B cell (primary cell): ENCODE results near the gene NAV2. TPM values are rescaled to one million over a fixed set of nuclear protein-coding genes. Genes with fewer than 3 reads are reported as not detected.

ENCODE experiments used
- ATAC-seq: fragments of 200-7000 bp; cut with Tn5 transposase; one replicate; pipeline ENCODE4 v1.10.0; 2021; ENCODE audit warnings: low read depth, mild to moderate bottlenecking, moderate number of reproducible peaks, moderate library complexity
- CTCF ChIA-PET: fragments of 350-600 bp; sonication (Branson Sonifier 250); formaldehyde crosslinking; loops from one replicate; lab custom pipeline; 2021; ENCODE audit warnings: antibody characterized with exemption, inconsistent platforms; lab: Charles Lee
- POLR2A ChIA-PET: fragments of 350-600 bp; sonication (Branson Sonifier 250); formaldehyde crosslinking; loops from one replicate; lab custom pipeline; 2021; ENCODE audit warnings: antibody characterized with exemption; lab: Charles Lee
- DNase-seq: peaks from one replicate; pipeline ENCODE4 v3.0.0; 2013
- H2AFZ ChIP-seq: 2 replicates; pipeline ENCODE4 v1.6.1; 2012; ENCODE audit warnings: mild to moderate bottlenecking, low read depth, low read length; ENCODE audit not compliant: insufficient read depth, poor library complexity, severe bottlenecking
- H3K27ac ChIP-seq, 2 donors: 1 replicate in 1 of 2; 2 replicates in 1 of 2; pipeline ENCODE4 v1.5.1; 2012 to 2013; ENCODE audit warnings: low read length in 2 of 2, mild to moderate bottlenecking in 2 of 2, moderate library complexity in 1 of 2
- H3K27me3 ChIP-seq, 4 experiments: fragments of 200-600 bp in 1 of 4; sonication (generic) in 1 of 4; replicated peaks in 1 of 4; 1 replicate in 2 of 4; 2 replicates in 2 of 4; pipeline versions ENCODE4 v1.6.1 to v1.7.0; 2013 to 2016; ENCODE audit warnings: low read length in 3 of 4, mild to moderate bottlenecking in 2 of 4, mixed read lengths in 1 of 4, moderate library complexity in 1 of 4; ENCODE audit not compliant: insufficient read depth in 4 of 4, control insufficient read depth in 3 of 4; ENCODE audit errors: control extremely low read depth in 1 of 4
- H3K36me3 ChIP-seq, 2 experiments: replicated peaks in 1 of 2; 1 replicate in 1 of 2; 2 replicates in 1 of 2; pipeline versions ENCODE4 v1.6.1 to v1.7.1; 2013; ENCODE audit warnings: low read length in 1 of 2; ENCODE audit not compliant: insufficient read depth in 2 of 2, control insufficient read depth in 1 of 2; ENCODE audit errors: control extremely low read depth in 1 of 2, extremely low read depth in 1 of 2
- H3K4me1 ChIP-seq, 2 donors: fragments of 200-600 bp in 1 of 2; sonication (generic) in 1 of 2; 1 replicate in 1 of 2; 2 replicates in 1 of 2; pipeline versions ENCODE4 v1.5.1 to v1.6.1; 2013 to 2017; ENCODE audit warnings: low read length in 2 of 2; ENCODE audit not compliant: control insufficient read depth in 2 of 2, insufficient read depth in 2 of 2
- H3K4me2 ChIP-seq: replicated peaks from 2 replicates; pipeline ENCODE3; 2012; ENCODE audit warnings: mild to moderate bottlenecking, low read depth, low read length; ENCODE audit not compliant: poor library complexity, severe bottlenecking
- H3K4me3 ChIP-seq, 5 experiments: fragments of 200-600 bp in 1 of 5; sonication (generic) in 1 of 5; 1 replicate in 3 of 5; 2 replicates in 2 of 5; pipeline versions ENCODE4 v1.5.1 to v1.7.0; 2011 to 2016; ENCODE audit warnings: low read length in 4 of 5, mild to moderate bottlenecking in 4 of 5, low read depth in 2 of 5, control low read depth in 1 of 5, moderate library complexity in 1 of 5; ENCODE audit not compliant: insufficient read depth in 1 of 5; ENCODE audit errors: control extremely low read depth in 1 of 5, extremely low read depth in 1 of 5
- H3K79me2 ChIP-seq: fragments of 200-600 bp; sonication (generic); one replicate; pipeline ENCODE4 v1.6.0; 2016; ENCODE audit warnings: low read length; ENCODE audit not compliant: control insufficient read depth, insufficient read depth
- H3K9ac ChIP-seq: fragments of 200-600 bp; sonication (generic); 2 replicates; pipeline ENCODE4 v1.6.1; 2017; ENCODE audit warnings: mild to moderate bottlenecking, low read length, moderate library complexity
- H3K9me3 ChIP-seq, 3 donors: one replicate each; pipeline versions ENCODE4 v1.6.1 to v1.7.1; 2013; ENCODE audit warnings: low read length in 2 of 3; ENCODE audit not compliant: control insufficient read depth in 2 of 3, insufficient read depth in 1 of 3; ENCODE audit errors: control extremely low read depth in 1 of 3
- H4K20me1 ChIP-seq: 2 replicates; pipeline ENCODE4 v1.6.0; 2012; ENCODE audit warnings: mild to moderate bottlenecking, low read length; ENCODE audit not compliant: insufficient read depth, control insufficient read depth, poor library complexity, severe bottlenecking
- H3K27ac Mint-ChIP-seq: one replicate; pipeline ENCODE4 v1.8.0; 2021; ENCODE audit warnings: mixed read lengths
- H3K27me3 Mint-ChIP-seq: one replicate; pipeline ENCODE4 v1.8.0; 2021; ENCODE audit warnings: mixed read lengths
- H3K4me1 Mint-ChIP-seq: one replicate; pipeline ENCODE4 v1.8.0; 2021; ENCODE audit warnings: mixed read lengths
- H3K4me3 Mint-ChIP-seq: one replicate; pipeline ENCODE4 v1.8.0; 2021; ENCODE audit warnings: mixed read lengths
- H3K9me3 Mint-ChIP-seq: one replicate; pipeline ENCODE4 v1.8.0; 2022; ENCODE audit warnings: mixed read lengths; ENCODE audit not compliant: insufficient read depth
- EZH2 ChIP-seq: IDR thresholded peaks from 2 replicates; pipeline ENCODE4 v1.6.1; 2012; ENCODE audit warnings: borderline replicate concordance, low read depth, mild to moderate bottlenecking, moderate library complexity, low read length; ENCODE audit not compliant: insufficient read depth, poor library complexity, severe bottlenecking
- WGBS: methylation state at CpG from one replicate; pipeline ENCODE4 v1.1.5; 2013; ENCODE audit warnings: missing lambda C conversion rate; ENCODE audit not compliant: insufficient coverage; 5-methylcytosine and 5-hydroxymethylcytosine counted together
- intact Hi-C: fragments of 100-400 bp; cut with micrococcal nuclease; formaldehyde crosslinking; loops from one replicate; pipeline ENCODE4 v1.10.0; 2022
- polyA plus RNA-seq: library from polyadenylated mRNA; depleted of rRNA; stranded (reverse); fragments of >200 nt; gene quantifications from 2 replicates; pipeline ENCODE4 v1.2.3, GENCODE V29; 2012
- total RNA-seq, 2 donors: library from RNA; stranded (reverse); fragments of 120-200 nt in 1 of 2; gene quantifications; 1 replicate in 1 of 2; 2 replicates in 1 of 2; pipeline versions ENCODE4 v1.2.3 to v1.2.4, GENCODE V29; 2013 to 2022
- TF ChIP-seq, protein P1 (sequence below): fragments of 200-600 bp; IDR thresholded peaks from one replicate; pipeline ENCODE4 v1.8.0; 2022; ENCODE audit warnings: antibody characterized with exemption, mild to moderate bottlenecking

Gene NAV2
- total and polyA plus RNA-seq, 2 donors (not counting 1 experiment from before 2014, with no cell fraction given), result 0.82 to 22.2 TPM

DNA sequence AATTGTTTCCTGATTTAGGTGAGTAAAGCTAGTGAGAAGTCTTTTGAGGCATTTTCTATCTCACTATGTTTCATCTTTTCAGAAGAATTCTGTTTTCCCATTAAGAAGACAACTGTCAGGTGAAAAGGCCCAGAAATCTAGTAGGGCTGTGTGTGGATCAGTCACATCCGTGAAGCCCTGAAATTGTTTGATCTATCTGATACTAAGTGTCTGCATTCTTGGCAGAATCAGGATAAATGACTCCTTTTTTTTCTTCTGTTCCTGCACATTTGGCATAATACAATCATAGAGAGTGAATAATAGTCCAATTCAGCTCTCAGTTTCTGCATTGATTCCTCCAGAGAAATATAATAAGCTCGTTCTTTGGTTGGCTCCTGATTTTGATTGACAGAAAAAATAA is 208.3 kb downstream of the NAV2 start:
- no peak overlapping the region for H3K9ac ChIP-seq
- no peaks in the 10 kb centered on the region for H3K4me1 Mint-ChIP-seq
- no peak overlapping the region for H3K27ac ChIP-seq
- no peak overlapping the region for H3K27ac Mint-ChIP-seq
- DNase-seq, result no peak
- no peak overlapping the region for H3K4me2 ChIP-seq
- no peaks in the 10 kb centered on the region for H3K9me3 Mint-ChIP-seq
- no peak for ATAC-seq
- intact Hi-C loops, result no loop called here
- no peaks in the 10 kb centered on the region for H3K36me3 ChIP-seq
- H3K27me3 ChIP-seq, result peaks cover 0 to 4% (median 0%) of the 10 kb centered on the region in 4 experiments
- no peaks in the 10 kb centered on the region for H3K9me3 ChIP-seq
- H3K4me3 ChIP-seq, result no peak overlapping the region
- TF ChIP-seq EZH2, result no peak
- TF ChIP-seq, protein P1, sequence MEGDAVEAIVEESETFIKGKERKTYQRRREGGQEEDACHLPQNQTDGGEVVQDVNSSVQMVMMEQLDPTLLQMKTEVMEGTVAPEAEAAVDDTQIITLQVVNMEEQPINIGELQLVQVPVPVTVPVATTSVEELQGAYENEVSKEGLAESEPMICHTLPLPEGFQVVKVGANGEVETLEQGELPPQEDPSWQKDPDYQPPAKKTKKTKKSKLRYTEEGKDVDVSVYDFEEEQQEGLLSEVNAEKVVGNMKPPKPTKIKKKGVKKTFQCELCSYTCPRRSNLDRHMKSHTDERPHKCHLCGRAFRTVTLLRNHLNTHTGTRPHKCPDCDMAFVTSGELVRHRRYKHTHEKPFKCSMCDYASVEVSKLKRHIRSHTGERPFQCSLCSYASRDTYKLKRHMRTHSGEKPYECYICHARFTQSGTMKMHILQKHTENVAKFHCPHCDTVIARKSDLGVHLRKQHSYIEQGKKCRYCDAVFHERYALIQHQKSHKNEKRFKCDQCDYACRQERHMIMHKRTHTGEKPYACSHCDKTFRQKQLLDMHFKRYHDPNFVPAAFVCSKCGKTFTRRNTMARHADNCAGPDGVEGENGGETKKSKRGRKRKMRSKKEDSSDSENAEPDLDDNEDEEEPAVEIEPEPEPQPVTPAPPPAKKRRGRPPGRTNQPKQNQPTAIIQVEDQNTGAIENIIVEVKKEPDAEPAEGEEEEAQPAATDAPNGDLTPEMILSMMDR, result no peak
- peaks cover 39% of the 10 kb centered on the region for H3K27me3 Mint-ChIP-seq
- ChIA-PET CTCF (no interaction called here), POLR2A (no interaction called here)
- H3K4me1 ChIP-seq, result no peaks in the 10 kb centered on the region
- no peaks in the 10 kb centered on the region for H3K79me2 ChIP-seq
- H2AFZ ChIP-seq, result no peak overlapping the region
- no CpG with 5 or more reads among the region's 2 CpGs for WGBS
- H4K20me1 ChIP-seq, result no peaks in the 10 kb centered on the region
- H3K4me3 Mint-ChIP-seq, result no peak overlapping the region

DNA sequence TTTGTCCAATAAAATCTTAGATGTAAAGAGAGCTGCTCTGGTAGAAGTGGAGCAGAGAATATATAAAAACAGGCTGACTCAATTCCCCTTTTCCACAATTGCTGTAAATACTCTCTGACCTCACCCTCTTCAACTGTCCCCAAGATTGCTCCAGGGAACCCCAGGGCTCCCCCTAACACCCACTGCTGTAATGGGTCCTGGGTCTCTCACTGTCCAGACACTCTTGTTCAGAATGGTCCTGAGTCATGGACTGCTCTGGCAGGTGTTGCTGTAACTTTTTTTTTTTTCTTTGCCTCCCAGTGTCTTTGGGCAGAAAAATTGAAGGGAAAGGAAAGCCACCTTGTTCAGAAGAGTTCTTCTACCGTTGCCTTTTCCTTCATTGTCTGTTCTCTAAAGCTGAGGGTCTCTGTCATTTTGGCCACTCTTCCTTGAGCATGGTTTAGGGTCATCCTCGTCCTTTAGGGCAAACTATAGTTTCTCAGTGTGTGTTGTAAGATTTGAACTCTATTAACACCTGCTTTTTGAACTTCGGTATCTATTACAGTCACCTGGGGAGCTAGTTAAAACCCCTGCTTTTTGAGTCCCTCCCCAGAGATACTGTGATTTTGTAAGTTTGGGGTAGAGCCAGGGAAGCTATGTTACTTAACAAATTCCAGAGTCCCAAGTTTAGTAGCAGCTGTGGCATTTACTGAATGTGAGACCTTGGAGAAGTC is 209.5 kb downstream of the NAV2 start:
- DNase-seq (no peak), ATAC-seq (no peak)
- TF ChIP-seq EZH2, result no peak
- TF ChIP-seq, protein P1, result no peak
- no peaks in the 10 kb centered on the region for H4K20me1 ChIP-seq
- no peak overlapping the region for H3K4me3 ChIP-seq
- ChIA-PET POLR2A (no interaction called here), CTCF (no interaction called here)
- no peak overlapping the region for H2AFZ ChIP-seq
- no peaks in the 10 kb centered on the region for H3K4me1 ChIP-seq
- intact Hi-C loops, result no loop called here
- Mint-ChIP-seq H3K27me3 (peaks cover 36% of the 10 kb centered on the region), H3K27ac (no peak overlapping the region), H3K9me3 (no peaks in the 10 kb centered on the region), H3K4me3 (no peak overlapping the region), H3K4me1 (no peaks in the 10 kb centered on the region)
- no peaks in the 10 kb centered on the region for H3K79me2 ChIP-seq
- no peak overlapping the region for H3K27ac ChIP-seq
- H3K36me3 ChIP-seq, result no peaks in the 10 kb centered on the region
- H3K9ac ChIP-seq, result no peak overlapping the region
- no peaks in the 10 kb centered on the region for H3K9me3 ChIP-seq
- no CpG with 5 or more reads among the region's 3 CpGs for WGBS
- peaks cover 0 to 4% (median 0%) of the 10 kb centered on the region in 4 experiments for H3K27me3 ChIP-seq
- no peak overlapping the region for H3K4me2 ChIP-seq
